GM13976 (cell line): ENCODE measurements around the gene KMT2D.

Source experiments
- DNase-seq: peaks from one replicate; pipeline ENCODE4 v3.0.0; 2012; ENCODE audit warnings: low spot score
- CTCF ChIP-seq: IDR thresholded peaks from 2 replicates; pipeline ENCODE4 v1.5.1; 2012; ENCODE audit warnings: borderline replicate concordance, mild to moderate bottlenecking; ENCODE audit not compliant: insufficient read depth; ENCODE audit errors: extremely low read depth, missing control alignments, control extremely low read depth
- in situ Hi-C: fragments of 300-500 bp; cut with MboI; formaldehyde crosslinking; loops from one replicate; pipeline ENCODE4 v1.12.0; 2022; ENCODE audit warnings: low sequenced_read_pairs, mixed read lengths, inconsistent platforms; ENCODE audit not compliant: unreplicated experiment

The KMT2D gene

GRCh38 chr12:49086116-49086515, 25.5 kb upstream of the KMT2D start:
- TF ChIP-seq CTCF = no peak
- DNase-seq = no peak
- in situ Hi-C loops = no loop called here

- no peak for DNase-seq
- in situ Hi-C loops = no loop called here
- TF ChIP-seq CTCF = no peak
These were observed 23.8 kb upstream of the KMT2D start for GRCh38 chr12:49084438-49084837.

- DNase-seq = no peak
- in situ Hi-C loops = no loop called here
- no peak for TF ChIP-seq CTCF
These were observed 19.2 kb upstream of the KMT2D start for GRCh38 chr12:49079793-49080192.

- DNase-seq = no peak
- no peak for TF ChIP-seq CTCF
- in situ Hi-C loops = no loop called here
These were observed 10.4 kb upstream of the KMT2D start for GRCh38 chr12:49070971-49071370.

- peak; percentile 41 for TF ChIP-seq CTCF
- DNase-seq = peak; percentile 98
- in situ Hi-C loops = loop anchor here (10.0 kb wide), 1 partner anchor 165 kb away; no protein-coding TSS in a partner anchor
These were observed 9.1 kb upstream of the KMT2D start, which contains the start of gene RHEBL1 for GRCh38 chr12:49069507-49070346. Gene RHEBL1 (minus strand): TSS chr12:49069979. CDS start chr12:49069785, 194 bp downstream.

GRCh38 chr12:49068879-49069506, 8.4 kb upstream of the KMT2D start:
- TF ChIP-seq CTCF = no peak
- in situ Hi-C loops = loop anchor here (10.0 kb wide), 1 partner anchor 166 kb away; no protein-coding TSS in a partner anchor
- no peak for DNase-seq
